Nephron progenitor cell (in vitro differentiated cells): ENCODE results near the gene LDLRAD4.

Experiments used
- DNase-seq: peaks from one replicate; pipeline ENCODE4 v3.0.0; 2021
- H3K27ac Mint-ChIP-seq: 2 replicates; pipeline ENCODE4 v1.8.0; 2021; ENCODE audit warnings: mild to moderate bottlenecking, moderate library complexity, mixed read lengths
- H3K27me3 Mint-ChIP-seq: 2 replicates; pipeline ENCODE4 v1.8.0; 2021; ENCODE audit warnings: mild to moderate bottlenecking, low read depth, mixed read lengths; ENCODE audit not compliant: poor library complexity
- H3K36me3 Mint-ChIP-seq: 2 replicates; pipeline ENCODE4 v1.8.0; 2021; ENCODE audit warnings: low read depth, mixed read lengths
- H3K4me1 Mint-ChIP-seq: 2 replicates; pipeline ENCODE4 v1.8.0; 2021; ENCODE audit warnings: mixed read lengths
- H3K4me3 Mint-ChIP-seq: 2 replicates; pipeline ENCODE4 v1.8.0; 2021; ENCODE audit warnings: mild to moderate bottlenecking, moderate library complexity, mixed read lengths
- H3K9me3 Mint-ChIP-seq: 2 replicates; pipeline ENCODE4 v1.8.0; 2021; ENCODE audit warnings: mild to moderate bottlenecking, moderate library complexity, mixed read lengths
- TF ChIP-seq, protein P1 (sequence below): fragments of 200-600 bp; sonication (generic); IDR thresholded peaks from 2 replicates; pipeline ENCODE4 v1.5.0; 2021; ENCODE audit warnings: antibody characterized with exemption

LDLRAD4 gene

DNA sequence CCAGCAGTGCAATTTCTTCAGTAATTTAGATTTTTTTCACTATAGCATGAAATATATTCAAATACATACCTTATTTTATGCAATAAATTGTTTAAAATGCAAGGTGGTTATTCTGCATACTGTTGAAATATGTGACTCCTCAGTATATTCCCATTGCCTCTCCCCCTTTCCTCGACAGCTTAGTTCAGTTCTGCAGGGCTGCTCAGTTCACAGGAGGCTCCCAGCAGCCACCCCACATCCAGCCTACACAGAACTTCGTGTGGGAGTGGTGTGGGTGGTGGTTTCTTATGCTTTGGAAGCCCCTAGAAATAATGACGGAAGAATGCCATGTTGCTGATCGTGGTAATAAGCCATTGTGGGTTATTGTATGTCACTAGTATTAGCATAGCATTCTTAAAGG is 428.1 kb downstream of the LDLRAD4 start:
- H3K36me3 Mint-ChIP-seq = no peaks in the 10 kb centered on the region
- H3K4me3 Mint-ChIP-seq = no peak overlapping the region
- no peaks in the 10 kb centered on the region for H3K27me3 Mint-ChIP-seq
- H3K4me1 Mint-ChIP-seq = peaks cover 5% of the 10 kb centered on the region
- H3K9me3 Mint-ChIP-seq = no peaks in the 10 kb centered on the region
- TF ChIP-seq, protein P1, sequence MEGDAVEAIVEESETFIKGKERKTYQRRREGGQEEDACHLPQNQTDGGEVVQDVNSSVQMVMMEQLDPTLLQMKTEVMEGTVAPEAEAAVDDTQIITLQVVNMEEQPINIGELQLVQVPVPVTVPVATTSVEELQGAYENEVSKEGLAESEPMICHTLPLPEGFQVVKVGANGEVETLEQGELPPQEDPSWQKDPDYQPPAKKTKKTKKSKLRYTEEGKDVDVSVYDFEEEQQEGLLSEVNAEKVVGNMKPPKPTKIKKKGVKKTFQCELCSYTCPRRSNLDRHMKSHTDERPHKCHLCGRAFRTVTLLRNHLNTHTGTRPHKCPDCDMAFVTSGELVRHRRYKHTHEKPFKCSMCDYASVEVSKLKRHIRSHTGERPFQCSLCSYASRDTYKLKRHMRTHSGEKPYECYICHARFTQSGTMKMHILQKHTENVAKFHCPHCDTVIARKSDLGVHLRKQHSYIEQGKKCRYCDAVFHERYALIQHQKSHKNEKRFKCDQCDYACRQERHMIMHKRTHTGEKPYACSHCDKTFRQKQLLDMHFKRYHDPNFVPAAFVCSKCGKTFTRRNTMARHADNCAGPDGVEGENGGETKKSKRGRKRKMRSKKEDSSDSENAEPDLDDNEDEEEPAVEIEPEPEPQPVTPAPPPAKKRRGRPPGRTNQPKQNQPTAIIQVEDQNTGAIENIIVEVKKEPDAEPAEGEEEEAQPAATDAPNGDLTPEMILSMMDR = no peak
- H3K27ac Mint-ChIP-seq = no peak overlapping the region
- DNase-seq = no peak

DNA sequence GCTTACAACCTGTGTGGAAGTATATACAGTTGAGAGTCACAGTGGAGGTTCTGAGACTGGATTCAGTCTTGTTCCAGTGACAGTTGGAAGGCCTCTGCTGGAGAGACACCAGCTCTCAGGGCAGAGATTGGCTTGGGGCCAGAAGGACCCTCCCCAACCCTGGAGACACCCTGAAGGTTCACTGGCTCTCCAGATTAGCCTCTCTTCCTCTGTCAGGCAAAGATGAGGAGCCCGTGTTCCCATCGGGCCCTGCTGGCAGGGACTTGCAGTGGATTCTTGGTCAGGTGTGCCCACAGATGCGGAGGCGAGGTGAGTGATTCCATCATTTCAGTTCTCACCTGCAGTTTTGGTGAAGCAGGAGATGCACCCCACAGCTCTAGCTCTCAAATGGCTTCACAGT is 429.2 kb downstream of the LDLRAD4 start:
- H3K27ac Mint-ChIP-seq = no peak overlapping the region
- H3K9me3 Mint-ChIP-seq = no peaks in the 10 kb centered on the region
- H3K4me1 Mint-ChIP-seq = peaks cover 5% of the 10 kb centered on the region
- no peaks in the 10 kb centered on the region for H3K36me3 Mint-ChIP-seq
- H3K4me3 Mint-ChIP-seq = no peak overlapping the region
- peaks cover 3% of the 10 kb centered on the region for H3K27me3 Mint-ChIP-seq
- no peak for DNase-seq
- TF ChIP-seq, protein P1 = no peak

DNA sequence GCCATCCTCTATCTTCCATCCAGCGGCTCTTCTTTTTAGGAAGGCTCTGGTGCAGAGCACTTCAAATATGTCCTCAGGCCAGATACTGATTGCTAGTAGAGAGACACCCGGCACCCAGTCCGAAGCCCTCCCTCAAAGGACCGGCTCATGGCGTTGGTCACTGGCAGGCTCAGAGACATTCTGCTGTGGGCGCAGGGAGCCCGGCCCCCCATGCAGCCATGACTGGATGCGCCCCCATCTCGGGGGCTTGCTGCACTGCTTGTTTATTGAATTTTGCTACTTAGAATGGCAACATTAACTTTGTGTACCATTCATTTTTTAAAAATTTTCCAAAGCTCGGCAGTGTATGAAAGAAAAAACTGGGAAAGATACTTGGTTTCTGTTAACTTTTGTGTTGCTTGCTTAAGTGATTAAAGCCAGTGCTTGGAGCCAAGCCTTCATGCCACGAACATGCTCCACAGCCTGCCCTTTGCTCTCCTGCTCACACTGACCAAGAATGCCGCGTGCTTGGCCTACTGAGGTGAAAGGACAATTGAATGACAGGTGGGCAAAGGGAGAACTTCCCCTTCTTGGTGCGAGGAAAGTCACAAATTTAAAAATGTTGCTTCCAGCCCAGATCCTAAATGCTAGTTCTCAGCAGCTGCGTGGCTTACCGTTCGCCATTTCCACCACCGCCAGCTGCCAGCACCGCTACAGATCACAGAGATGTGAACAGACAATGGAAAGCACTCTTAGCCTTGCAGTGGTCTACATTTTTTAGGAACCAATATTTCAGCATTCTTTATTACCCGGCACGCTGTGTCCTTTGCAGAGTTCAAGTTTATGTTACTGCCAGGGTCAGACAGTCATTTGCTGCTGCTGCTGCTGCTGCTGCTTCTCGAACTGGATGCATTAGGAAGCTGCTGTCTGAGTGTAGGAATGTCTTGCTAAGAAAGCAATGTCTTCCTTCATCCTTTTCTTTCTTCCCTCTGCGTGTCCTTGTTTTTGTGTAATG is 431.1 kb downstream of the LDLRAD4 start:
- no peaks in the 10 kb centered on the region for H3K36me3 Mint-ChIP-seq
- no peaks in the 10 kb centered on the region for H3K9me3 Mint-ChIP-seq
- H3K4me3 Mint-ChIP-seq = no peak overlapping the region
- DNase-seq = no peak
- TF ChIP-seq, protein P1 = no peak
- H3K27me3 Mint-ChIP-seq = peaks cover 5% of the 10 kb centered on the region
- H3K4me1 Mint-ChIP-seq = peaks cover 5% of the 10 kb centered on the region
- no peak overlapping the region for H3K27ac Mint-ChIP-seq

DNA sequence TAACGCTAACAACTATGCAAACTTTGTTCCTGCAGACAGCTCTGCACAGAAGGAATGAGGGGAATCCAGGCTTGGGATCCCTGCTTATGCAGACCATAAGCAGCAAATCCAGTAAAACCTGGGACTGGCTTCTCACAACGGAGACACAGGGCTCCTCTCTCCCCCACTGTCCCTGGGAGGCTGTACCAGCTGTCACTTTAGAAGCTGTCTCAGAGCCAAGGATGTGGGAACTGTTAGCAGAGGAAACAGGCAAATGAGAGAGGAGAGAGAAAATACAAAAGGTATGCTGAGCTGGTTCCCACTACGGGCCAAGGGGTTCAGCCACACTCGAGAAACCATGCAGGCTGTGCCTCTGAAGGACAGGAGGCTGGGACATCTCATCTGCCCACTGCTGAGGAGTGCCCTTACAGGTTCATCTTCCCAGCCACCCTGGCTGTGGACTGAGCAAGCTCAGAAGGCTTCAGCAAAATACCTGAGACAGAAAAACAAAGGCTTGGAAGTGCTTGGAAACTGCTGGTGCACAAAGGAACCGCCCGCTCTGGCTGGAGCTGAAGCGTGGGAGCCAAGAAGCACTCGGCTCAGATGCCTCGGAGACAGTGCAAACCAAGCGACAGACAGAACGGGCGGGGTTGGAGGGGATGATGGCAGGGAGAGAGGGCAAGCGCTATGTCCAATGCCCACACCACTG is 435.3 kb downstream of the LDLRAD4 start:
- Mint-ChIP-seq H3K27me3 (peaks cover 5% of the 10 kb centered on the region), H3K4me3 (no peak overlapping the region), H3K9me3 (no peaks in the 10 kb centered on the region), H3K4me1 (no peaks in the 10 kb centered on the region), H3K36me3 (no peaks in the 10 kb centered on the region), H3K27ac (no peak overlapping the region)
- DNase-seq = no peak
- TF ChIP-seq, protein P1 = no peak

DNA sequence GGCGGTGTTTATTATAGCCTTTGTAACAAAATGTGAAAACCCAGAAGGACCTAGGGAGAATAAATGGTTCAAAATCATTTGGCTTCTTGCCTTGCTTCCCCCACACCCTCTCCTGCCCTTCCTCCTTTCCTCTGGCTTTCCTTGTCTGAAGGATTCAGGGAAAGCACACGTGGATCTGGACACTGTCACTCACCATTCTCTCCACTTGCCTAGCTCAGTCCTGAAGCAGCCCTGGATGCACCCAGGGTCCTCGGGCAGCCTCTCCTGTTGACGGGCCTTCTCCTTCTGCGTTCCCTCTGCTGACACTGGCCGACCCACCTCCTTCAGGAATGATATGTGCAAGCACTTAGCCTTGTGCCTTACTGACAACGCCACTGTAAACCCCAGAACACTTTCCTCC is 439.4 kb downstream of the LDLRAD4 start:
- Mint-ChIP-seq H3K27ac (no peak overlapping the region), H3K4me1 (no peaks in the 10 kb centered on the region), H3K27me3 (no peaks in the 10 kb centered on the region), H3K4me3 (no peak overlapping the region), H3K36me3 (peaks cover 4% of the 10 kb centered on the region), H3K9me3 (no peaks in the 10 kb centered on the region)
- DNase-seq = no peak
- TF ChIP-seq, protein P1 = no peak
